Suprapubic skin (tissue), 4 donors: ENCODE results near the gene TNS3. TPM values are rescaled to one million over a fixed set of nuclear protein-coding genes. Genes with fewer than 3 reads are reported as not detected.

ENCODE experiments used
- DNase-seq, 2 donors: peaks; one replicate each; pipeline ENCODE4 v3.0.0-alpha.2; 2019; ENCODE audit warnings: low spot score in 2 of 2
- H3K27ac ChIP-seq: fragments of 200-600 bp; sonication (generic); one replicate; pipeline ENCODE4 v1.5.1; 2019
- H3K27me3 ChIP-seq: fragments of 200-600 bp; sonication (generic); one replicate; pipeline ENCODE4 v1.5.1; 2019
- H3K36me3 ChIP-seq: fragments of 200-600 bp; sonication (generic); one replicate; pipeline ENCODE4 v1.5.1; 2019
- H3K4me1 ChIP-seq: fragments of 200-600 bp; sonication (generic); one replicate; pipeline ENCODE4 v1.5.1; 2019
- H3K4me3 ChIP-seq: fragments of 200-600 bp; sonication (generic); one replicate; pipeline ENCODE4 v1.5.1; 2019; ENCODE audit warnings: mild to moderate bottlenecking
- H3K9me3 ChIP-seq: fragments of 200-600 bp; sonication (generic); one replicate; pipeline ENCODE4 v1.5.1; 2019
- CTCF ChIP-seq, 2 donors: fragments of 200-600 bp in 1 of 2; fragments of 450-650 bp in 1 of 2; sonication (generic) in 1 of 2; IDR thresholded peaks; one replicate each; pipeline ENCODE4 v1.5.1; 2016 to 2019; ENCODE audit warnings: antibody characterized with exemption in 2 of 2, mild to moderate bottlenecking in 1 of 2, moderate library complexity in 1 of 2
- EP300 ChIP-seq: sonication (generic); formaldehyde crosslinking; IDR thresholded peaks from one replicate; pipeline ENCODE4 v1.6.1; 2017; ENCODE audit warnings: antibody characterized with exemption
- POLR2A ChIP-seq, 2 donors: fragments of 450-650 bp; IDR thresholded peaks; one replicate each; pipeline ENCODE4 v1.6.1; 2017; ENCODE audit warnings: antibody characterized with exemption in 2 of 2, mild to moderate bottlenecking in 2 of 2, moderate library complexity in 2 of 2
- POLR2AphosphoS5 ChIP-seq, 3 donors: sonication (generic); formaldehyde crosslinking; IDR thresholded peaks; one replicate each; pipeline ENCODE4 v1.6.1; 2017; ENCODE audit warnings: antibody characterized with exemption in 3 of 3
- WGBS: methylation state at CpG from one replicate; pipeline ENCODE4 v1.1.5; 2018; 5-methylcytosine and 5-hydroxymethylcytosine counted together
- total RNA-seq, 4 donors: library from RNA; depleted of rRNA; stranded (reverse); fragments of >200 nt; gene quantifications; one replicate each; pipeline ENCODE4 v1.1.0, GENCODE V29; 2016

Gene TNS3
- total RNA-seq, 4 donors from 2014 or later: 14.3 to 53.0 (median 31.9) TPM

GRCh38 chr7:47518827-47519226, 63.1 kb downstream of the TNS3 start:
- H3K4me3 ChIP-seq: no peak overlapping the region
- H3K4me1 ChIP-seq: peaks cover 26% of the 10 kb centered on the region
- no peaks in the 10 kb centered on the region for H3K9me3 ChIP-seq
- WGBS: 87% methylated on average over 6 of the region's 7 CpGs
- TF ChIP-seq POLR2A (IDR thresholded peaks at IDR 0.05): no peak
- no peak for TF ChIP-seq CTCF (IDR thresholded peaks at IDR 0.05)
- no peak for TF ChIP-seq EP300
- no peak for TF ChIP-seq POLR2AphosphoS5 (IDR thresholded peaks at IDR 0.05)
- H3K27ac ChIP-seq: no peak overlapping the region
- H3K27me3 ChIP-seq: no peaks in the 10 kb centered on the region
- no peak for DNase-seq
- no peaks in the 10 kb centered on the region for H3K36me3 ChIP-seq

GRCh38 chr7:47517821-47518480, 64.0 kb downstream of the TNS3 start:
- TF ChIP-seq EP300 (no peak), POLR2AphosphoS5 (IDR thresholded peaks at IDR 0.05) (no peak), POLR2A (IDR thresholded peaks at IDR 0.05) (no peak), CTCF (IDR thresholded peaks at IDR 0.05) (no peak)
- H3K9me3 ChIP-seq: no peaks in the 10 kb centered on the region
- no peaks in the 10 kb centered on the region for H3K27me3 ChIP-seq
- peaks cover 35% of the 10 kb centered on the region for H3K4me1 ChIP-seq
- no peak overlapping the region for H3K27ac ChIP-seq
- DNase-seq: peak in 1 of 2 donors; percentile 36
- H3K36me3 ChIP-seq: no peaks in the 10 kb centered on the region
- no peak overlapping the region for H3K4me3 ChIP-seq
- 95% methylated on average over 10 of the region's 10 CpGs for WGBS

- Histone ChIP-seq H3K4me3 (no peak overlapping the region), H3K9me3 (no peaks in the 10 kb centered on the region), H3K4me1 (peaks cover 37% of the 10 kb centered on the region), H3K36me3 (no peaks in the 10 kb centered on the region), H3K27ac (no peak overlapping the region), H3K27me3 (no peaks in the 10 kb centered on the region)
- TF ChIP-seq POLR2AphosphoS5 (IDR thresholded peaks at IDR 0.05) (no peak), POLR2A (IDR thresholded peaks at IDR 0.05) (no peak), CTCF (IDR thresholded peaks at IDR 0.05) (no peak), EP300 (no peak)
- 80% methylated on average over 10 of the region's 10 CpGs for WGBS
- peak in 1 of 2 donors; percentile 74 for DNase-seq
Measured at GRCh38 chr7:47516985-47517600, 64.8 kb downstream of the TNS3 start.

- Histone ChIP-seq H3K4me3 (no peak overlapping the region), H3K9me3 (no peaks in the 10 kb centered on the region), H3K27ac (no peak overlapping the region), H3K36me3 (no peaks in the 10 kb centered on the region), H3K27me3 (no peaks in the 10 kb centered on the region), H3K4me1 (peaks cover 37% of the 10 kb centered on the region)
- DNase-seq: peak in 1 of 2 donors; percentile 48
- TF ChIP-seq EP300: no peak
- no peak for TF ChIP-seq POLR2A (IDR thresholded peaks at IDR 0.05)
- TF ChIP-seq CTCF (IDR thresholded peaks at IDR 0.05): no peak
- TF ChIP-seq POLR2AphosphoS5 (IDR thresholded peaks at IDR 0.05): no peak
- WGBS: 100% methylated on average over 4 of the region's 6 CpGs
Measured at GRCh38 chr7:47516386-47516785, 65.5 kb downstream of the TNS3 start.

- Histone ChIP-seq H3K27ac (no peak overlapping the region), H3K4me3 (no peak overlapping the region), H3K4me1 (peaks cover 28% of the 10 kb centered on the region), H3K9me3 (no peaks in the 10 kb centered on the region), H3K36me3 (no peaks in the 10 kb centered on the region), H3K27me3 (no peaks in the 10 kb centered on the region)
- WGBS: 97% methylated on average over 7 of the region's 7 CpGs
- TF ChIP-seq EP300 (no peak), POLR2A (IDR thresholded peaks at IDR 0.05) (no peak), POLR2AphosphoS5 (IDR thresholded peaks at IDR 0.05) (no peak), CTCF (IDR thresholded peaks at IDR 0.05) (no peak)
- DNase-seq: no peak
Measured at GRCh38 chr7:47515305-47515834, 66.5 kb downstream of the TNS3 start.
